Small intestine (tissue), 7 donors: ENCODE measurements around the gene CFAP161. TPM values are rescaled to one million over a fixed set of nuclear protein-coding genes. Genes with fewer than 3 reads are reported as not detected.

Experiments used
- DNase-seq, 2 donors: peaks; one replicate each; pipeline versions ENCODE4 v3.0.0 to v3.0.0-alpha.2; 2013
- FAIRE-seq: peaks from 2 replicates; lab custom pipeline; 2012; peaks lifted over from hg19 to GRCh38; lab: Jason Lieb, UNC
- H3K27ac ChIP-seq, 3 donors: one replicate each; pipeline ENCODE4 v1.5.1; 2013; ENCODE audit warnings: low read length in 2 of 3, mild to moderate bottlenecking in 2 of 3, control low read depth in 1 of 3, inconsistent platforms in 1 of 3, low read depth in 1 of 3, moderate library complexity in 1 of 3
- H3K27me3 ChIP-seq, 3 donors: one replicate each; pipeline ENCODE4 v1.6.1; 2013; ENCODE audit warnings: low read length in 3 of 3, inconsistent platforms in 1 of 3; ENCODE audit not compliant: control insufficient read depth in 3 of 3, insufficient read depth in 3 of 3
- H3K36me3 ChIP-seq, 3 donors: one replicate each; pipeline ENCODE4 v1.6.1; 2013; ENCODE audit warnings: low read length in 3 of 3, inconsistent platforms in 1 of 3, low read depth in 1 of 3, mild to moderate bottlenecking in 1 of 3, moderate library complexity in 1 of 3; ENCODE audit not compliant: control insufficient read depth in 3 of 3, insufficient read depth in 2 of 3
- H3K4me1 ChIP-seq, 3 donors: one replicate each; pipeline ENCODE4 v1.6.1; 2013; ENCODE audit warnings: low read length in 2 of 3, inconsistent platforms in 1 of 3, low read depth in 1 of 3, mild to moderate bottlenecking in 1 of 3, moderate library complexity in 1 of 3; ENCODE audit not compliant: control insufficient read depth in 3 of 3, insufficient read depth in 2 of 3
- H3K4me3 ChIP-seq, 3 donors: one replicate each; pipeline ENCODE4 v1.5.1; 2013; ENCODE audit warnings: low read length in 3 of 3, control low read depth in 1 of 3, inconsistent platforms in 1 of 3, low read depth in 1 of 3, mild to moderate bottlenecking in 1 of 3, moderate library complexity in 1 of 3
- H3K9me3 ChIP-seq, 2 donors: one replicate each; pipeline ENCODE4 v1.6.1; 2013; ENCODE audit warnings: low read depth in 1 of 2, low read length in 1 of 2; ENCODE audit not compliant: control insufficient read depth in 2 of 2, insufficient read depth in 1 of 2
- WGBS, 3 donors: extraction: QIAGEN DNeasy Blood & Tissue Kit; methylation state at CpG; one replicate each; pipeline ENCODE4 v1.1.7; 2013; 5-methylcytosine and 5-hydroxymethylcytosine counted together
- polyA plus RNA-seq, 4 donors: library from polyadenylated mRNA; stranded (reverse) in 3 of 4; unstranded in 1 of 4; fragments of 200-250 nt in 3 of 4; fragments of 120-200 nt in 1 of 4; gene quantifications; one replicate each; pipeline versions ENCODE4 v1.2.1 to v1.2.3, GENCODE V29; 2013
- donor health status: healthy with polysubstance abuse.
- donor health status: control.
- donor health status: control.
- donor health status: Bipolar disorder and iron deficiency.
- donor health status: healthy.

Gene CFAP161
- polyA plus RNA-seq, 4 donors, result 0.15 to 0.31 TPM; not detected in 2

DNA sequence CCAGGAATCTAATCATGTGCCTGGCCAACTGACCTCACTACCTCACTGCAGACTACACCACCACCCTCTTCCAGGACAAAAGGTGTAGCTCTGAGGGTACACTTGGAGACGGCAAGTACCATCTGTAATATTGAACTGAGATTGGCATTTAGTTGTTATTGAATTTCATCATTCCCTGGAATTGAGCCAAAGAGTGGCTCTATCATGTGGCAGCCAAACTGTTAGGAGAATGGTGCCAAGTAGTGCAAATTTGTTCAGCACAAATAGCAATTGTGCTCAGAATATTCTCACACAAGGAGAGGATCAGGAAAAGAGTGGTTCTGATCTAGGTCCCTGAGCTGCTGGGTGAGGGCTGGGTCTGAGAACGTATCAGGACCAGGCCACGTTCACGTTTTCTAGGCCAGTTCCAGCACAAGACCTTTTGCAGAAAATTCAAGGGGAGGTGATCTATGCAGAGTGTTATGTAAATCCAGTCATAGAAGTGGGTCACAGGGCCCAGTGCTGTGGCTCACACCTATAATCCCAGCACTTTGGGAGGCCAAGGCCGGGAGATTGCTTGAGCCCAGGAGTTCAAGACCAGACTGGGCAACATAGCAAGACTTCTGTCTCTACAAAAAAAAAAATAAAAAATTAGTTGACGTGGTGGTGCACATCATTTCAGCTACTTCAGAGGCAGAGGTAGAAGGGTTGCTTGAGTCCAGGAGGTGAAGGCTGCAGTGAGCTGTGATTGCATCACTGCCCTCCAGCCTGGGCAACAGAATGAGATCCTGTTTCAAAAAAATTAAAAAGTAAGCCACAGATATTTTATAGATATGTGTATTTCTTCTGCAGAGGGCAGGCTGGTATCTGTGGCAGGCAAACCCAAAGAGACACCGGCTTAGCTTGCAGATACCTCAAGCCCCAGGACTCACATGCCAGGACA, 31.9 kb upstream of the CFAP161 start:
- WGBS, 3 donors, result 68 to 80% (median 69%) methylated on average over 7 of the region's 7 CpGs
- H3K4me3 ChIP-seq, result no peak overlapping the region
- H3K27me3 ChIP-seq, result peaks cover 0 to 6% (median 4%) of the 10 kb centered on the region in 3 donors
- no peaks in the 10 kb centered on the region for H3K9me3 ChIP-seq
- FAIRE-seq, result no peak
- DNase-seq, result no peak
- no peak overlapping the region for H3K27ac ChIP-seq
- H3K4me1 ChIP-seq, result no peaks in the 10 kb centered on the region
- H3K36me3 ChIP-seq, result no peaks in the 10 kb centered on the region

DNA sequence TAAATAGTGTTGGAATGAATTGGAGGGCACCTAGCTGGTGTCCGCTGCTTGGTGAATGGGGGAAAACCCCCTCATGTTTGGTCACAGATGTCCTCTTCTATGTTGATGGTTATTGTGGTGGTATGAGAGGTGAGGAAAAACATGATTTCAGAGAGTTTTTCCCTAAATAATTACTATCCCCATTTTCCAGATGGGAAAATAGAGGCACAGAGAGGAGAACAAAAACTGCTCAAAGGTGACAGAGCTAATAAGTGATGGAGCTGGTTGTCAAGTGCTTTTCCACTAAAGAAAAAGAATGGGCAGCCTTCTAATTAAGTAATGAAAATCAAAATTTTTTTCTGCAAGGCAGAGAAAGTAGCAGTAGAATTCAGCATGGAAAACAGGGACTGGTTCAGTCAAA, 30.2 kb upstream of the CFAP161 start:
- Histone ChIP-seq H3K27me3 (peaks cover 0 to 4% (median 4%) of the 10 kb centered on the region in 3 donors), H3K4me1 (no peaks in the 10 kb centered on the region), H3K36me3 (no peaks in the 10 kb centered on the region), H3K9me3 (no peaks in the 10 kb centered on the region), H3K4me3 (no peak overlapping the region), H3K27ac (no peak overlapping the region)
- FAIRE-seq, result no peak
- WGBS, 3 donors, result 94 to 100% (median 95%) methylated on average over 1 of the region's 1 CpG
- DNase-seq, result no peak

DNA sequence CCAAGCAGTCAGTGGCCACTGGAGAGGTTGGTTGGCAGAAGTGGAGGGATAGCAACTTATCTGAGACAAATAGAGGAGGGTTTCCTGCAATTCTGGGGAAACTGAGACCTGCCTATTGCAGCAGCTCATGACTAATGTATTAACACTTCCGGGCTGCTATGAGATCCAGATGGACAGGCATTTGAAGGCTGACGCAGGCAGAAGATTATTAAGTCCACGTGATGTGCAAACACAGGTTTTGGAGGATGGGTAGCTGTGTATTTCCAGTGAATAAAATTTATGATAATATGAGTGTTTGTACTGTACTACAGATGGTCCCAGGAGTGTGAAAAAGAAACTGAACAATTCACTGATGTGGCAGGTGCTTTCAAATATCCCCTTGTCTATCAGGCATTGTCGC, 28.5 kb upstream of the CFAP161 start:
- no peak for FAIRE-seq
- 69 to 79% (median 74%) methylated on average over 4 of the region's 4 CpGs for WGBS, 3 donors
- Histone ChIP-seq H3K27me3 (peaks cover 0 to under 1% (median 0%) of the 10 kb centered on the region in 3 donors), H3K9me3 (no peaks in the 10 kb centered on the region), H3K4me1 (no peaks in the 10 kb centered on the region), H3K36me3 (no peaks in the 10 kb centered on the region), H3K4me3 (no peak overlapping the region), H3K27ac (no peak overlapping the region)
- no peak for DNase-seq

DNA sequence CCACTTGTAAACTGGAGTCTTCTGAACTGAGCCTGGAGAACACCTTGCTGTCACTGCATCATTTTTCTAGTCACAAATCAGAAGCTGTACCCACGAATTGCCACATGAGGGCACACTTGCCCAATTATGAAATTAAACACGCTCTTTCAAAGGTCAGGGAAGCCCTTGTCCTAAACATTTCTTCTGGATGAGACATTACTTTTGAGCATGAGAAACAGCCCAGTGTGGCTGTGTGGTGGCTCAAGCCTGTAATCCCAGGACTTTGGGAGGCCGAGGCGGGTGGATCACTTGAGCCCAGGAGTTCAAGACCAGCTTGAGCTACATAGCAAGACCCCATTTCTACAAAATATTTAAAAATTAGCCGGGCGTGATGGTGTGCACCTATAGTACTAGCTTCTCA, 27.5 kb upstream of the CFAP161 start:
- Histone ChIP-seq H3K4me1 (no peaks in the 10 kb centered on the region), H3K36me3 (no peaks in the 10 kb centered on the region), H3K4me3 (no peak overlapping the region), H3K27ac (no peak overlapping the region), H3K27me3 (peaks cover 0 to 6% (median 0%) of the 10 kb centered on the region in 3 donors), H3K9me3 (no peaks in the 10 kb centered on the region)
- DNase-seq (peak; percentile 57 to 60), FAIRE-seq (no peak)
- 40 to 47% (median 45%) methylated on average over 6 of the region's 6 CpGs for whole genome bisulfite sequencing, 3 donors

DNA sequence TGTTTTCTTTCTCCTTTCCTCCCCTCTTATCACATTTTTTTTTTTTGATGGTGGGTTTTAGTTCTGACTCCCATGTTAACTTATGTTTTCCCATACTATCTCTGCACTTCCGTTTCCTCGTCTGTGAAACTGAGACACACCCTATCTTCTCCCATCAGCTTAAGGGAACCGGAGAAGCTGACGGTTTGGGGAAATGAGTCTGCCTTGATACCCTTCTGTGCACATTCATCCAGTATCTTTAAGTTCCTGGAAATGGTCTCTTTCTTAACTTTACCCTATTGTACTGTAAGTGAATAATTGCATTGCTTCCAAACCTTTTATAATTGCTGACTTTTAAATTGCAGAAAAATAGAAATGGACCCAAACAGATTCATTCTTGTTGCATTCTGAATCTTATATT, 26.2 kb upstream of the CFAP161 start:
- WGBS, 3 donors, result 23 to 47% (median 44%) methylated on average over 4 of the region's 4 CpGs
- no peaks in the 10 kb centered on the region for H3K36me3 ChIP-seq
- H3K27ac ChIP-seq, result no peak overlapping the region
- H3K4me3 ChIP-seq, result no peak overlapping the region
- H3K4me1 ChIP-seq, result no peaks in the 10 kb centered on the region
- DNase-seq (no peak), FAIRE-seq (no peak)
- H3K9me3 ChIP-seq, result no peaks in the 10 kb centered on the region
- peaks cover 0 to 6% (median 0%) of the 10 kb centered on the region in 3 donors for H3K27me3 ChIP-seq

DNA sequence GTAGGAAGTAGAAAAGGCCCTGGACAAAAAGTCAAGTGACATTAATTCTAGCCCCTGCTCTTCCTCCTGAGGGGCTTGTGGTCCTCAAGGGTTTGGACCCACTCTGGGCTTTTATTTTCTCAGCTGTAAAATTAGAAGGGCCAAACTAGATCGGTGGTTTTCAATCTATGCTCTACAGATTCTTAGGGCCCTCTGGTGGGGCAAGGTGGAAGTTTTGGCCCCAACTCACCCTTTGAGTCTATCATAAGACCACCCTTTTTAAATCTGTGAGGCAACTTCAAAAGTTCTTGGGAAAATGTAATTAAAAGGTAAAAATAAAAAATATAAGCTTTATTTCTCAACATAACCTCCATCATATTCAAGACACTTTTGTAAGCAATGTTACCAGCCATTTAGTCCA, 25.6 kb upstream of the CFAP161 start:
- no peaks in the 10 kb centered on the region for H3K36me3 ChIP-seq
- peaks cover 0 to 6% (median 0%) of the 10 kb centered on the region in 3 donors for H3K27me3 ChIP-seq
- no peak overlapping the region for H3K27ac ChIP-seq
- 7 to 11% (median 8%) methylated on average over 1 of the region's 1 CpG for WGBS, 3 donors
- H3K9me3 ChIP-seq, result no peaks in the 10 kb centered on the region
- no peaks in the 10 kb centered on the region for H3K4me1 ChIP-seq
- FAIRE-seq (no peak), DNase-seq (no peak)
- no peak overlapping the region for H3K4me3 ChIP-seq

DNA sequence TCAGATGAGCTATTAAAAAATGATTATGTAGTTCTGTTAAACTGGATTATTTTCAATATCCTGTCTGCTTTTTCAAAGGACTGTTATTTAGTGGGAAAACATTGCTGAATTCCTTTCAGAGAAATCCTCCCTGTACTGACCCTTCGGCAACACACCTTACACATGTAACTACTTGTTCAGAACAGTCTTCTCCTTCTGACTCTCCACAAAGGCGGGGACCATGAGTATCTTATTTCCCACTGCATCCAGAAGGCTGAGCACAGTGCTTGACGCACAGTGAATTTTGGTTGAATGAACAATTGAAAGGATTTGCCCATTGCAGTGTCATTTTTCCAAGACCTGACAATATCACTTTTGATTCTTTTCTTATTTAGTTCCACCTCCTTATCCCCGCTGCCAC, 23.1 kb upstream of the CFAP161 start:
- Histone ChIP-seq H3K27me3 (peaks cover 0 to 9% (median 0%) of the 10 kb centered on the region in 3 donors), H3K36me3 (no peaks in the 10 kb centered on the region), H3K27ac (no peak overlapping the region), H3K9me3 (no peaks in the 10 kb centered on the region), H3K4me3 (no peak overlapping the region), H3K4me1 (no peaks in the 10 kb centered on the region)
- WGBS, 3 donors, result 54 to 61% (median 59%) methylated on average over 4 of the region's 4 CpGs
- DNase-seq, result no peak
- no peak for FAIRE-seq

DNA sequence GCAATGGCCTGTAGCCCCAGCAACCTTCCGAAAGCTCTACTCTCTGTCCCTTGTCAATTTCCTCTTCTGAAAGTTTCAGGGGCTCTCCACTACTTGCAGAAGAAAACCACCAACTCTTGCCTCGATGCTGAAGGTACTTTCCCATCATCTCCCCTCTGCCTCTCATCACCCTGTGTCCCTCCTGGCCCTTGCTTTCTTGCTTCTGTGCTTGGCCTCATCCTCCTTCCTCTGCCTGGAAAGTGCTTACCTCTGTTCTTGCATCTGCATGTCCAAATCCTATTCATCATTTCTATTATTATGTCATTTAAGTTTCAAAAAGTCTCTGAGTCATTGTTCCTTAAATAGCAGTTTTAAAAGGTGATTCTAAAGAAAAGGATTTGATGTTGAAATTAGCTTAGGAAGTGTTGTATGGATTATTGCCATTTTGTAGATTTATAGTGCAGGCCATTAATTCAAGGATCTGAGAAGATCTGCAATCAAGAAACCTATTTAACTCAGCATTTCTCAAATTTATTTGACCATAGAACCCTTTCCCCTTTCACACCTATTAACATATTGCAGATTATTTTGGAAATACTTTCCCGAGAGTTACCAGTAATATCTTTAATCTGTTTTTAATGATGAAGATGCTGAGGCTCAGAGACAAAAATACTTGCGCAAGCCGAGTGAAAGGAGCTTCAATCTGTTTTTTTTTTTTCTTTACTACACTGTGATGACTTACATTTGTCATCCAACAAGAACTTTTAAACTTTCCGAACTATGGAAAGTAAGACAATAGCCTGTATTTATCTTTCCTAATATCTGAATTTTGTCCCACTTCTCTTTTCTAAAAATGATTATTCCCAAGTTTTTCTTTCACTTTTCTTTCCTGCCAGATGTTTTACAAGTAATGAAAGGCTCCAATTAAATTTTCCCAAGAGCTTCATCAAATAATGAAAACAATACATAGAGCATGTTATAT, 22.3 kb upstream of the CFAP161 start:
- H3K27me3 ChIP-seq, result peaks cover 0 to 9% (median 0%) of the 10 kb centered on the region in 3 donors
- no peak overlapping the region for H3K27ac ChIP-seq
- FAIRE-seq (no peak), DNase-seq (no peak)
- H3K9me3 ChIP-seq, result no peaks in the 10 kb centered on the region
- H3K4me1 ChIP-seq, result no peaks in the 10 kb centered on the region
- H3K4me3 ChIP-seq, result no peak overlapping the region
- WGBS, 3 donors, result 70 to 77% (median 70%) methylated on average over 6 of the region's 6 CpGs
- no peaks in the 10 kb centered on the region for H3K36me3 ChIP-seq
